Measurements from ENCODE around the gene CTDSPL.

GRCh38 chr3:37995652-37996641 lies 134.3 kb downstream of the CTDSPL start:
- TF ChIP-seq POLR2AphosphoS5 (IDR thresholded peaks at IDR 0.05), result no peak
- TF ChIP-seq POLR2A (IDR thresholded peaks at IDR 0.05), result no peak
- TF ChIP-seq CTCF (IDR thresholded peaks at IDR 0.05), result no peak
